HUES64 (cell line): ENCODE data around the gene OMG.
"Not testable (repeated sequence)": the region's sequence is repeated elsewhere in the genome, so short reads cannot be mapped to it uniquely, and the experiment has no call there.

Experiments
- H3K27ac ChIP-seq: 2 replicates; pipeline ENCODE4 v1.7.0; 2013; ENCODE audit warnings: low read depth, low read length, inconsistent platforms
- H3K27me3 ChIP-seq: 2 replicates; pipeline ENCODE4 v1.6.1; 2013; ENCODE audit warnings: mild to moderate bottlenecking, low read length; ENCODE audit not compliant: insufficient read depth
- H3K36me3 ChIP-seq: 2 replicates; pipeline ENCODE4 v1.6.1; 2013; ENCODE audit warnings: mild to moderate bottlenecking, low read length; ENCODE audit not compliant: insufficient read depth
- H3K4me1 ChIP-seq: 2 replicates; pipeline ENCODE4 v1.6.1; 2013; ENCODE audit warnings: mild to moderate bottlenecking, low read length, moderate library complexity; ENCODE audit not compliant: insufficient read depth
- H3K4me3 ChIP-seq: 2 replicates; pipeline ENCODE4 v1.5.1; 2013; ENCODE audit warnings: mild to moderate bottlenecking, low read length, moderate library complexity
- H3K9ac ChIP-seq: 2 replicates; pipeline ENCODE4 v1.6.1; 2013; ENCODE audit warnings: mild to moderate bottlenecking, low read depth, low read length
- H3K9me3 ChIP-seq: 2 replicates; pipeline ENCODE4 v1.6.1; 2013; ENCODE audit warnings: low read depth, low read length; ENCODE audit not compliant: insufficient read depth
- WGBS: fragments of 150-250, 120-280 bp; methylation state at CpG from one replicate; pipeline ENCODE4 v1.1.7; 2013; ENCODE audit warnings: missing lambda C conversion rate; 5-methylcytosine and 5-hydroxymethylcytosine counted together

OMG gene

GRCh38 chr17:31307640-31308039 is 10.6 kb upstream of the OMG start:
- Histone ChIP-seq H3K27ac (no peak overlapping the region), H3K27me3 (no peaks in the 10 kb centered on the region), H3K36me3 (no peaks in the 10 kb centered on the region), H3K4me1 (peaks cover 4% of the 10 kb centered on the region; the same call in 1 of the 2 replicates), H3K9ac (no peak overlapping the region), H3K4me3 (no peak overlapping the region), H3K9me3 (no peaks in the 10 kb centered on the region)
- no CpG with 5 or more reads among the region's 1 CpG for WGBS

GRCh38 chr17:31299624-31300023 is 2.6 kb upstream of the OMG start:
- Histone ChIP-seq H3K27ac (no peak overlapping the region), H3K4me3 (no peak overlapping the region), H3K9me3 (no peaks in the 10 kb centered on the region), H3K36me3 (no peaks in the 10 kb centered on the region), H3K9ac (no peak overlapping the region), H3K4me1 (peaks cover 12% of the 10 kb centered on the region; the same call in 1 of the 2 replicates), H3K27me3 (no peaks in the 10 kb centered on the region)

GRCh38 chr17:31296142-31296541 is 897 bp downstream of the OMG start:
- 100% methylated on average over 2 of the region's 2 CpGs for WGBS
- Histone ChIP-seq H3K27me3 (no peaks in the 10 kb centered on the region), H3K4me3 (no peak overlapping the region), H3K36me3 (peaks cover 3% of the 10 kb centered on the region; the same call in 1 of the 2 replicates), H3K9ac (no peak overlapping the region), H3K9me3 (no peaks in the 10 kb centered on the region), H3K27ac (no peak overlapping the region), H3K4me1 (peaks cover 12% of the 10 kb centered on the region; the same call in 1 of the 2 replicates)

- no peaks in the 10 kb centered on the region for H3K9me3 ChIP-seq
- peaks cover 12% of the 10 kb centered on the region; the same call in 1 of the 2 replicates for H3K4me1 ChIP-seq
These were observed 1.6 kb downstream of the OMG start for GRCh38 chr17:31295489-31295871.

GRCh38 chr17:31294820-31295488 is 2.1 kb downstream of the OMG start:
- Histone ChIP-seq H3K9me3 (no peaks in the 10 kb centered on the region), H3K36me3 (peaks cover 3% of the 10 kb centered on the region; the same call in 1 of the 2 replicates), H3K27me3 (no peaks in the 10 kb centered on the region), H3K9ac (no peak overlapping the region), H3K27ac (no peak overlapping the region), H3K4me3 (no peak overlapping the region), H3K4me1 (peaks cover 12% of the 10 kb centered on the region; the same call in 1 of the 2 replicates)
- 92% methylated on average over 3 of the region's 3 CpGs for WGBS

More at GRCh38 chr17:31295489-31295871, 1.6 kb downstream of the OMG start:
- Histone ChIP-seq H3K27me3 (no peaks in the 10 kb centered on the region), H3K36me3 (peaks cover 3% of the 10 kb centered on the region; the same call in 1 of the 2 replicates), H3K4me3 (no peak overlapping the region), H3K27ac (no peak overlapping the region), H3K9ac (no peak overlapping the region)
- 98% methylated on average over 1 of the region's 1 CpG for WGBS

- WGBS: 100% methylated on average over 3 of the region's 3 CpGs
- Histone ChIP-seq H3K27me3 (no peaks in the 10 kb centered on the region), H3K36me3 (peaks cover 3% of the 10 kb centered on the region; the same call in 1 of the 2 replicates), H3K4me3 (no peak overlapping the region), H3K27ac (no peak overlapping the region), H3K4me1 (peaks cover 12% of the 10 kb centered on the region; the same call in 1 of the 2 replicates), H3K9me3 (no peaks in the 10 kb centered on the region), H3K9ac (no peak overlapping the region)
These were observed 2.8 kb downstream of the OMG start for GRCh38 chr17:31294231-31294630.

- peaks cover 3% of the 10 kb centered on the region; the same call in 1 of the 2 replicates for H3K36me3 ChIP-seq
- no peak overlapping the region for H3K27ac ChIP-seq
- WGBS: 96% methylated on average over 2 of the region's 2 CpGs
- no peaks in the 10 kb centered on the region for H3K9me3 ChIP-seq
- H3K4me1 ChIP-seq: peaks cover 12% of the 10 kb centered on the region; the same call in 1 of the 2 replicates
- H3K27me3 ChIP-seq: no peaks in the 10 kb centered on the region
- H3K9ac ChIP-seq: no peak overlapping the region
- H3K4me3 ChIP-seq: no peak overlapping the region
These were observed 3.5 kb downstream of the OMG start for GRCh38 chr17:31293581-31293980.

DNA sequence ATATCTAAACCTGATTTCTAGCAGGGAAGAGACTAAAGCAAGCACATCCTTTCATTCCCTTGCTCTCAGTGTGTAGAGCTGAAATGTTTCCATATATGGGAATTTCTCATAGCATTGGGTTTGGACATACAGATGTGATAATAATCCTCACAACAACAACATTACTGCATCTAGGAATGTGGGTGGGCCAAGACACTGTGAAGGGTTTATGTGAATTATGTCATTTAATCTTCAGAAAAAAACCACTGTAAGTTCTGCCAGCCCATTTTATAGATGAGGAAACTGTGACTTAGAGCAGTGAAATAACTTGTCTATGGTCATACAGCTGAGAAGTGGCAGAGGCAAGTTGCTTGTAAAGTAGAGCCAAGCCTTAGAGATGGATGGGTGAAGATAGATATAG is 5.2 kb downstream of the OMG start:
- Histone ChIP-seq H3K9ac (no peak overlapping the region), H3K4me3 (no peak overlapping the region), H3K36me3 (peaks cover 3% of the 10 kb centered on the region; the same call in 1 of the 2 replicates), H3K27ac (no peak overlapping the region), H3K9me3 (no peaks in the 10 kb centered on the region), H3K27me3 (no peaks in the 10 kb centered on the region), H3K4me1 (peaks cover 10% of the 10 kb centered on the region; the same call in 1 of the 2 replicates)

GRCh38 chr17:31289790-31290189 is 7.2 kb downstream of the OMG start:
- Histone ChIP-seq H3K4me1 (no peaks in the 10 kb centered on the region), H3K9ac (no peak overlapping the region), H3K9me3 (no peaks in the 10 kb centered on the region), H3K27me3 (no peaks in the 10 kb centered on the region), H3K36me3 (peaks cover 3% of the 10 kb centered on the region; the same call in 1 of the 2 replicates), H3K27ac (no peak overlapping the region), H3K4me3 (no peak overlapping the region)
- WGBS: 80% methylated on average over 1 of the region's 3 CpGs

DNA sequence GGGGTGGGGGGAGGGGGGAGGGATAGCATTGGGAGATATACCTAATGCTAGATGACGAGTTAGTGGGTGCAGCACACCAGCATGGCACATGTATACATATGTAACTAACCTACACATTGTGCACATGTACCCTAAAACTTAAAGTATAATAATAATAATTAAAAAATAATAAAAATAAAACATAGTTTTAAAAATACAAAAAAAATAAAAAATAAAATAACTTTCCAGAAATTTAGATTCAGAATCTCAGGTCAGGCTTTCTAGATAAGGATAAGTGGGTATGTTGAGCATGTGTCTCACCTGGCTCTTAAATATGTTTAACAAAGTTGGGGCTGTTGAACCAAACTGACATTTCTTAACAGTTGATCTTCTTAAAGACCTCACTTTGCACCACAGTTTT is 9.1 kb downstream of the OMG start:
- H3K9me3 ChIP-seq, H3K9ac ChIP-seq, H3K36me3 ChIP-seq, H3K27ac ChIP-seq, H3K4me3 ChIP-seq, H3K27me3 ChIP-seq, H3K4me1 ChIP-seq: not testable (repeated sequence)
- WGBS: no CpG with 5 or more reads among the region's 1 CpG

- 78% methylated on average over 1 of the region's 1 CpG for WGBS
- Histone ChIP-seq H3K36me3 (peaks cover 7% of the 10 kb centered on the region; the same call in 1 of the 2 replicates), H3K9me3 (no peaks in the 10 kb centered on the region), H3K9ac (no peak overlapping the region), H3K27ac (no peak overlapping the region), H3K4me1 (no peaks in the 10 kb centered on the region), H3K27me3 (no peaks in the 10 kb centered on the region), H3K4me3 (no peak overlapping the region)
These were observed 10.5 kb downstream of the OMG start for GRCh38 chr17:31286587-31286986.
